ENCODE measurements around the gene ADCYAP1R1. TPM values are rescaled to one million over a fixed set of nuclear protein-coding genes. Genes with fewer than 3 reads are reported as not detected.

Gene ADCYAP1R1
- total RNA-seq = 10 to 100 TPM in 1 of 4 donors, 1 to 10 TPM in 3; 3.1 to 22.0 (median 6.7) TPM

GRCh38 chr7:31051598-31052486 lies at the start of gene ADCYAP1R1:
Gene ADCYAP1R1, plus strand, starts transcription at chr7:31052308. Its CDS starts 10,957 bp downstream, at chr7:31063265.
- no peaks in the 10 kb centered on the region for H3K9me3 ChIP-seq
- intact Hi-C loops (cut with DNase I; ENCODE audit: low total_unique reads) = no loop called here
- H3K27me3 ChIP-seq = peaks cover 0 to 3% of the 10 kb centered on the region in 2 donors
- H3K4me3 ChIP-seq = peak within 1 kb of the TSS; percentile 24 to 33
- no peaks in the 10 kb centered on the region for H3K36me3 ChIP-seq
- TF ChIP-seq CTCF (IDR thresholded peaks at IDR 0.05) (no peak), POLR2A (IDR thresholded peaks at IDR 0.05) (peak; percentile 20 to 46)
- peak; percentile 25 to 72 for DNase-seq
- peaks cover 0 to 3% of the 10 kb centered on the region in 2 donors for H3K4me1 ChIP-seq
- H3K27ac ChIP-seq = peak within 1 kb of the TSS; percentile 45 to 59

- H3K9me3 ChIP-seq = no peaks in the 10 kb centered on the region
- no peaks in the 10 kb centered on the region for H3K27me3 ChIP-seq
- no peak for DNase-seq
- no peaks in the 10 kb centered on the region for H3K4me1 ChIP-seq
- no peak overlapping the region for H3K4me3 ChIP-seq
- no peak overlapping the region for H3K27ac ChIP-seq
- TF ChIP-seq CTCF (IDR thresholded peaks at IDR 0.05) (no peak), POLR2A (IDR thresholded peaks at IDR 0.05) (no peak)
- H3K36me3 ChIP-seq = no peaks in the 10 kb centered on the region
- intact Hi-C loops (cut with DNase I; ENCODE audit: low total_unique reads) = no loop called here
Measured at GRCh38 chr7:31003097-31003496, 49.0 kb upstream of the ADCYAP1R1 start.

GRCh38 chr7:31003721-31004120 lies 48.4 kb upstream of the ADCYAP1R1 start:
- H3K27me3 ChIP-seq = no peaks in the 10 kb centered on the region
- DNase-seq = no peak
- TF ChIP-seq POLR2A (IDR thresholded peaks at IDR 0.05) (no peak), CTCF (IDR thresholded peaks at IDR 0.05) (no peak)
- no peaks in the 10 kb centered on the region for H3K4me1 ChIP-seq
- no peaks in the 10 kb centered on the region for H3K9me3 ChIP-seq
- no peaks in the 10 kb centered on the region for H3K36me3 ChIP-seq
- H3K27ac ChIP-seq = no peak overlapping the region
- intact Hi-C loops (cut with DNase I; ENCODE audit: low total_unique reads) = no loop called here
- no peak overlapping the region for H3K4me3 ChIP-seq

GRCh38 chr7:31004393-31004792 lies 47.7 kb upstream of the ADCYAP1R1 start:
- Histone ChIP-seq H3K4me3 (no peak overlapping the region), H3K36me3 (no peaks in the 10 kb centered on the region), H3K4me1 (no peaks in the 10 kb centered on the region), H3K27me3 (no peaks in the 10 kb centered on the region), H3K27ac (no peak overlapping the region), H3K9me3 (no peaks in the 10 kb centered on the region)
- intact Hi-C loops (cut with DNase I; ENCODE audit: low total_unique reads) = no loop called here
- no peak for DNase-seq
- no peak for TF ChIP-seq POLR2A (IDR thresholded peaks at IDR 0.05)
- no peak for TF ChIP-seq CTCF (IDR thresholded peaks at IDR 0.05)

- no peak for TF ChIP-seq CTCF (IDR thresholded peaks at IDR 0.05)
- no peak for TF ChIP-seq POLR2A (IDR thresholded peaks at IDR 0.05)
- H3K27me3 ChIP-seq = no peaks in the 10 kb centered on the region
- no peaks in the 10 kb centered on the region for H3K4me1 ChIP-seq
- no peak for DNase-seq
- H3K36me3 ChIP-seq = no peaks in the 10 kb centered on the region
- H3K4me3 ChIP-seq = no peak overlapping the region
- intact Hi-C loops (cut with DNase I; ENCODE audit: low total_unique reads) = no loop called here
- H3K27ac ChIP-seq = peak overlapping the region; percentile 29 to 35
- no peaks in the 10 kb centered on the region for H3K9me3 ChIP-seq
Measured at GRCh38 chr7:31006857-31007256, 45.3 kb upstream of the ADCYAP1R1 start.
